Adipocyte (in vitro differentiated cells): ENCODE data around the gene SMIM24.

Source experiments
- DNase-seq: peaks from one replicate; pipeline ENCODE4 v3.0.0-alpha.2; 2015; ENCODE audit warnings: low read depth
- H3K27me3 ChIP-seq: replicated peaks from 2 replicates; pipeline ENCODE4 v1.7.0; 2013; ENCODE audit warnings: mild to moderate bottlenecking, low read length, moderate library complexity; ENCODE audit not compliant: control insufficient read depth, insufficient read depth
- H3K36me3 ChIP-seq: 2 replicates; pipeline ENCODE4 v1.7.0; 2013; ENCODE audit warnings: low read length, mild to moderate bottlenecking, moderate library complexity; ENCODE audit not compliant: control insufficient read depth, insufficient read depth, severe bottlenecking
- H3K4me1 ChIP-seq: 2 replicates; pipeline ENCODE4 v1.7.0; 2013; ENCODE audit warnings: mild to moderate bottlenecking, low read length, moderate library complexity; ENCODE audit not compliant: control insufficient read depth, insufficient read depth
- H3K4me3 ChIP-seq: 2 replicates; pipeline ENCODE4 v1.7.0; 2013; ENCODE audit warnings: mild to moderate bottlenecking, low read length, moderate library complexity
- H3K9ac ChIP-seq: 2 replicates; pipeline ENCODE4 v1.7.0; 2013; ENCODE audit warnings: mild to moderate bottlenecking, low read length, moderate library complexity
- H3K9me3 ChIP-seq: 2 replicates; pipeline ENCODE4 v1.7.0; 2013; ENCODE audit warnings: mild to moderate bottlenecking, low read length, moderate library complexity; ENCODE audit not compliant: control insufficient read depth

Gene SMIM24

DNA sequence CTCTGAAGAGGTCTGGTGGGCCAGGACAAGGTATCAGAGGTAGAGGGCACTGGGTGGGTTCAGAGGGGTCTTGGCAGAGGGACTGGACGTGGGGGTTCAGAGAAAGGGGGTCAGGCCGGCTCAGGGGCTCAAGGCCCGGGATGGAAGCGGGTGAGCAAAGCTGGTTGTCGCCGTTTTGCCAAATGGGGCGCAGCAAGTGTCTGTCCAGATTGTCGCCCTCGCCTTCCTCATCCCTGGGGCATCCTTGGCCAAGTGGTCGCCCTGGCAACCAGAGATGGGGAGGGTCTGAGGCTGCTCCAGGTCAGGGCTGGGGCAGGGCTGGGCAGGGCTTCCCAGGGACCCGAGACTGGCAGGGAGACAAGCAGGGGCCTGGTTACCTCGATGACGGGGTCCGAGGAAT is 13.3 kb upstream of the SMIM24 start:
- H3K9me3 ChIP-seq = no peaks in the 10 kb centered on the region
- DNase-seq = no peak
- H3K27me3 ChIP-seq = no peaks in the 10 kb centered on the region
- H3K4me1 ChIP-seq = no peaks in the 10 kb centered on the region
- peaks cover 18% of the 10 kb centered on the region for H3K36me3 ChIP-seq
- no peak overlapping the region for H3K9ac ChIP-seq
- no peak overlapping the region for H3K4me3 ChIP-seq

DNA sequence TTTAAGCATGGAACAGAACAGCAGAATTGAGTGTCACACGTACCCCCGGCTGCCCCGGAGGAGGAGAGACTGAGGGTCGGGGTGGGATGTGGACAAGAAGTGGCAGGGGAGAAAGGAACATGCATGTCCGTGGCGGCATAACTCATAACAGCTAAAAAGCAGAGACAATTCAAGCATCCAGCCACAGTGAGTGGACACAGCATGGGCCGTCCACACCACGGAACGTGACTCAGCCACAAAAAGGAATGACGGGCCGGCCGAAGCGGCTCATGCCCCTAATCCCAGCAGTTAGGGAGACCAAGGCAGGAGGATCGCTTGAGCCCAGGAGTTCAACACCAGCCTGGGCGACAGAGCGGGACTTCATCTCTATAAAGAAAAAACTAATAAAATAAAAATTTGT is 12.6 kb upstream of the SMIM24 start:
- Histone ChIP-seq H3K9ac (no peak overlapping the region), H3K9me3 (no peaks in the 10 kb centered on the region), H3K4me3 (no peak overlapping the region), H3K4me1 (no peaks in the 10 kb centered on the region), H3K36me3 (peaks cover 18% of the 10 kb centered on the region), H3K27me3 (no peaks in the 10 kb centered on the region)
- DNase-seq = no peak

DNA sequence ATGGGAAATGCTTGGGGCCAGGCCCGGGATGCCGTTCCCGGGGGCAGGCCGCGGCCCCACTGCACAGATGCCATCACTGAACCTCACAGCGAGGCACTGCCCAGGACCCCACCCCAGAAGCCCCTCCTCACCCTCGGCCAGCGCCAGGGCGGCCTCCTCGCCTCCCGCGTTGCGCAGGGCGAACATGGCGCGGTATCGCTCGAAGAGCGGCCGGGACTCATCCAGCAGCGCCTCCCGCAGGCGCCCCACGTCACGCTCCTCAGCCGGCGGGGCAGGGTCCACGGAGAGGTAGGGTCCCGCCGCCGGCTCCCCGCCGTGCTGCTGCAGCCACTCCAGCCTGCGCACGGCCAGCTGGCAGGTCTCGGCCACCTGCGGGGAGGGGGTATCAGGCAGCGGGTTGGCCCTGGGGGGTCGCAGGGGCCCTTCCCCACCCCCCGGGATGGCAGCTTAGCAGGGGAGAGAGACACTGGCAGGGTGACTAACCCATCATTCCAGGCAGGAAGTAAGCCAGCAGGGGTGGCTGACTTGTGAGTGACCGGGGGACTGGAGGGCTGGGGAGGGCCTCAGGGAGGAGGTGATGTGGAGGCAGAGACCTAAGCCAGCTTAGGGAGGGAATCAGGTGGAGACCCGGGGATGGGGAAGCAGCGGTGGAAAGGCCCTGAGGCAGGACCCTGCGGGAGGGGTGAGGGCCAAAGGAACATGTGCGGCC is 12.0 kb upstream of the SMIM24 start:
- no peak for DNase-seq
- Histone ChIP-seq H3K9ac (no peak overlapping the region), H3K27me3 (no peaks in the 10 kb centered on the region), H3K9me3 (no peaks in the 10 kb centered on the region), H3K4me3 (no peak overlapping the region), H3K36me3 (peaks cover 18% of the 10 kb centered on the region), H3K4me1 (no peaks in the 10 kb centered on the region)

DNA sequence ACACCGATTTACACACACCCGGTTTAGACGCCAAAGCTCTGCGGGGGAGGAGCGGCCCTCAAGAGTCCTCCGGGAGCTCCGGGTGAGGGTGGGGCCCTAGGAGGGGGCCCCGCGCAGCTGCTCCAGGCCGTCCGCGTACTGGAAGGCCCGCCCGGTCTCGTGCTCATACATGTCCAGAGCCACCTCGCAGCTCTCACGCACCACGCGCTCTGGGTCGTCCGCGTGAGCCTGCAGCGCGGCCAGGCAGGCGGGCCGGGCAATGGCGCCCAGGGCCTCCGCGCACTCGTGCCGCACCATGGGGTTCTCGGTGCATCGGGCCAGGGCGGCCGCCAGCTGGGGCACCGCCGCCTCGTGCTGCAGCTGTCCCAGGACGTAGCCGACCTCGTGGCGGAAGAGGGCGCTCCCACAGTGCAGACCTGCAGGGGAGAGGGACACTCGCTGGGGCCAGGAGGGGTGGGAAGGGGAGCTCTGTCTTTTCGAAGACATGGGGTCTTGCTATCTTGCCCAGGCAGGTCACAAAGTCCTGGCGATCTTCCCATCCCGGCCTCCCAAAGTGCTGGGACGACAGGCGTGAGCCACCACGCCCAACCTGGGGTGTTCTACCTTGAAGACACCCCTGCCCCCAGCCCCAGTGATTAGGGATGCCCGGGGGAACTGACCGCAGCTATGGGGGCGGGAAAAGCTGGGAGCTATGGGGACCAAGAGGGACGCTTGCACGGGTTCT is 11.2 kb upstream of the SMIM24 start:
- Histone ChIP-seq H3K36me3 (peaks cover 18% of the 10 kb centered on the region), H3K4me3 (no peak overlapping the region), H3K27me3 (no peaks in the 10 kb centered on the region), H3K9me3 (no peaks in the 10 kb centered on the region), H3K4me1 (no peaks in the 10 kb centered on the region), H3K9ac (no peak overlapping the region)
- DNase-seq = no peak

DNA sequence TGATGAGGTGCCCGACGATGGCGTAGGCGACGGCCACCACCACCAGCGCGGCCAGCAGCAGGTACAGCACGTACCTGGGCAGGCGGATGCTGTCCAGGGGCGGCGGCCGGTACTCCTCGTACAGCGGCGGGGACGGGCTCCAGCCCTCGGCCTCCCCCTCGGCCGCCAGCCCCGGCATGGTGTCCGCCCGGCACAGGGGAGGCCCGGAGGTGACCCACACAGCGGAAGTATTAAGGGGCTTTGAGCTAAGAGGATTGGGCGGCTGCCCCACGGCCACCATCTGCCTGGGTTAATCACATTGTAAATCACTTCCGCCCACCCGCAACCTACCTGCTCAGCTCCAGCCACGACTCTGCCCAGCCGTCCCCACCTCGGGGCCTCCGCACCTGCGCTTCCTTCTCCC is 2.9 kb upstream of the SMIM24 start, which contains the start of gene SMIM44:
SMIM44 (minus strand) TSS at position 216 of the 403 bp plus-strand sequence; CDS start at position 178, 38 bp downstream.
- Histone ChIP-seq H3K4me3 (no peak within 1 kb of the TSS), H3K9me3 (no peaks in the 10 kb centered on the region), H3K36me3 (no peaks in the 10 kb centered on the region), H3K9ac (no peak within 1 kb of the TSS), H3K4me1 (no peaks in the 10 kb centered on the region), H3K27me3 (peaks cover 38% of the 10 kb centered on the region)
- DNase-seq = no peak

DNA sequence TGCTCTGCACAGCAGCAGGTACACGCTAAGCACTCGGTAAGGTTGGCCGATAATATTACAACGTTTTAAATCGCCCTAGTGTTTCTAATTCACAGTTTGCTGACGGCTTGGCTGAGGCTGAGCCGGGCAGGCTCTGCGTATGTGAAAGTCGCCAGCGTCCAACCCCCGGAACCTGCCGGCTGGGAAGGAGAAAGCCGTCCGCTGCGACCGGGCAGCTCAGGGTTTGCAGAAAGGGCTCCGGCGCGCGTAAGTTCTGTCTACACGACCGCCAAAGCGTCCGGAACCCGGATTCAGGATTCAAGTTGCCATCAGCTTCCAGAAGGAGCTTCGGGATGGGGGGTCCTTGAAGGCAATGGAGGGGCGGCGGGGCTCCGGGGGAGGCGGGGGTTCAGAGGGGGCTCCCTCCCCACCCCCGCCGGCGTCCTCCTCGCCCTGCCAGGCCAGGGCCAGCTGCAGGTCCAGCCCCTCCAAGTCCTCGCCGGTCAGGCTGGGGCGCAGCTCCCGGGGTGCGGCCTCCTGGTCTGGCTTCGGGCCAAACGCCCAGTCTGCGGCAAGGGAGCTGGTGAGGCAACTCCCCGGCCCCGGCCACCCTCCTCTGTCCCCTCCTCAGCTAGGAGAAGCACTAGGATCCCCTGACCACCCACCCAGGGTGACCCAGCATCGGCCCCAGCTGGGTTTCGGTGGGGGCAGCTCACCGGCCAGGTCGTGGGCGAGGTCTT is 2.3 kb upstream of the SMIM24 start:
- H3K4me1 ChIP-seq = no peaks in the 10 kb centered on the region

DNA sequence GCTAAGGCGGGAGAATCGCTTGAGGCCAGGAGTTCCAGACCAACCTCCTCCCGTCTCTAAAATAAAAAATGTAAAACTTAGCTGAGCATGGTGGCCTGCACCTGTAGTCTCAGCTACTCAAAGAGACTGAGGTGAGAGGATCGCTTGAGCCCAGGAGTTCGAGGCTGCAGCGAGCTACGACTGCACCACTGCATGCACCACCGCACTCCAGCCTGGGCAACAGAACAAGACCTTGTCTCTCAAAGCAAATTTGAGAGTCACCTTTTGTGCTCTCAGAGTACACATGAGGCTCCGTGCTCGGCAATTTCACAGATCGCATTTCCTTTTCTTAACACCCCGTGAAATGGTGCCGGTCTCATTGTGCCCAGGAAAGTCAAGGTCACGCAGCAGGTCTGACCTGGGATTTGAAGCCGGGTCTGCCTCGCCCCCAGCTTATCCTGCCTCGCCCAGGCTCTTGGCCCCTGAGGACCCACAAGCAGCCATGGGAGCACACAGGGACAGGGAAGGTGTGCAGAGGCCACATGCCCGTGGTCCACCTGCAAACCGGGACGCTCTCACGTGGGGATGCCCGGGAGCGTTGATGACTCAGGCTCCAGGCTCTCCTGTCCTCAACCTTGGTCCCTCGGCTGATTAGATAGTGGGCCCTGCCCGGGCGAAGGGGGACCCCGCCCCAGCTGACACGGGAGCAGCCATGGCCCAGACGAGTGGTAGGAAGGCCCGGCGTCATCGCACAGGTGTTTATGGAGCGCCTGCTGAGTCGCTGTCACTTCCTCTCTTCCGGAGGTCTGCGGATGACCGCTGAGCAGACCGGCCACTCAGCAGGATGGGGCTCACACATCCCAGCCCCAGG is 1.1 kb upstream of the SMIM24 start:
- no peaks in the 10 kb centered on the region for H3K9me3 ChIP-seq
- H3K27me3 ChIP-seq = peaks cover 44% of the 10 kb centered on the region
- DNase-seq = no peak
- H3K36me3 ChIP-seq = no peaks in the 10 kb centered on the region
- H3K9ac ChIP-seq = no peak overlapping the region
- H3K4me3 ChIP-seq = no peak overlapping the region
- H3K4me1 ChIP-seq = no peaks in the 10 kb centered on the region

More for the DNA sequence above, 2.3 kb upstream of the SMIM24 start:
- Histone ChIP-seq H3K27me3 (peaks cover 44% of the 10 kb centered on the region), H3K9me3 (no peaks in the 10 kb centered on the region), H3K9ac (no peak overlapping the region), H3K4me3 (no peak overlapping the region), H3K36me3 (no peaks in the 10 kb centered on the region)
- DNase-seq = no peak

DNA sequence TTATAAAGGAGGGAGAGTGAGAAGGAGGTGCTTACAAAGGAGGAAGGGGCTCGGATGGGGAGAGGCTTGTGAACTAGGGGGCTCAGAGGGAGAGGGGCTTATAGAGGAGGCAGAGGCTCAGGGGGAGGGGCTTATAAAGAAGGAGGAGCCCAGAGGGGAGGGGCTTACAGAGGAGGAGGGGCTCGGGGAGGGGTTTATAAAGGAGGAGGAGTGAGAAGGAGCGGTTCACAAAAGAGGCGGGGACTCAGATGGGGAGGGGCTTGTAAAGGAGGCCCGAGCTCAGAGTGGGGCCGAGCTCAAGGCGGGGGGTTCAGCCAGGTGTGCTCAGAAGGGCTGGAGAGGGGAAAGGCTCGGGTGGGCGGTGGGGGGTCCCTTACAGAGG is 500 bp downstream of the SMIM24 start:
- Histone ChIP-seq H3K9me3 (no peaks in the 10 kb centered on the region), H3K4me3 (no peak overlapping the region), H3K4me1 (no peaks in the 10 kb centered on the region), H3K9ac (no peak overlapping the region), H3K36me3 (no peaks in the 10 kb centered on the region), H3K27me3 (peaks cover 44% of the 10 kb centered on the region)
- DNase-seq = no peak

DNA sequence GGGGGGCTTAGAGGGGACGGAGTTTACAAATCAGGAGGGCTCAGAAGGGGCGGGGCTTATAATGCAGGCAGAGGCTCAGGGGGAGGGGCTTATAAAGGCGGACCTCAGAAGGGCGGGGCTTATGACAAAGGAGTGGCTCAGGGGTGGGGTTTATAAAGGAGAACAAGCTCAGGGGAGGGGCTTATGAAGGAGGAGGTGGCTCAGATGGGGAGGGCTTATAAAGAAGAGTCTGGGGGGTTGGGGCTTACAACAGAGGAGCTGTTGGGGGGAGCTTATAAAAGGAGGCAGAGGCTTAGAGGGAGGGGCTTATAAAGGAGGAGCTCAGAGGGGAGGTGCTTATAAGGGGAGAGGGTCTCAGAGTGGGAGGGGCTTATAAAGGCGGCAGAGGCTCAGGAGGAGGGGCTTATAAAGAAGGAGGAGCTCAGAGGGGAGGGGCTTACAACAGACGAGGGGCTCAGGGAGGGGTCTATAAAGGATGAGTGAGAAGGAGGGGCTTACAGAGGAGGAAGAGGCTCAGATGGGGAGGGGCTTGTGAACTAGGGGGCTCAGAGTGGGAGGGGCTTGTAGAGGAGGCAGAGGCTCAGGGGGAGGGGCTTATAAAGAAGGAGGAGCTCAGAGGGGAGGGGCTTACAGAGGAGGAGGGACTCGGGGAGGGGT is 1.0 kb downstream of the SMIM24 start:
- DNase-seq = peak; percentile 39
- no peaks in the 10 kb centered on the region for H3K9me3 ChIP-seq
- no peak overlapping the region for H3K9ac ChIP-seq
- H3K4me1 ChIP-seq = no peaks in the 10 kb centered on the region
- H3K36me3 ChIP-seq = no peaks in the 10 kb centered on the region
- peaks cover 40% of the 10 kb centered on the region for H3K27me3 ChIP-seq
- no peak overlapping the region for H3K4me3 ChIP-seq

DNA sequence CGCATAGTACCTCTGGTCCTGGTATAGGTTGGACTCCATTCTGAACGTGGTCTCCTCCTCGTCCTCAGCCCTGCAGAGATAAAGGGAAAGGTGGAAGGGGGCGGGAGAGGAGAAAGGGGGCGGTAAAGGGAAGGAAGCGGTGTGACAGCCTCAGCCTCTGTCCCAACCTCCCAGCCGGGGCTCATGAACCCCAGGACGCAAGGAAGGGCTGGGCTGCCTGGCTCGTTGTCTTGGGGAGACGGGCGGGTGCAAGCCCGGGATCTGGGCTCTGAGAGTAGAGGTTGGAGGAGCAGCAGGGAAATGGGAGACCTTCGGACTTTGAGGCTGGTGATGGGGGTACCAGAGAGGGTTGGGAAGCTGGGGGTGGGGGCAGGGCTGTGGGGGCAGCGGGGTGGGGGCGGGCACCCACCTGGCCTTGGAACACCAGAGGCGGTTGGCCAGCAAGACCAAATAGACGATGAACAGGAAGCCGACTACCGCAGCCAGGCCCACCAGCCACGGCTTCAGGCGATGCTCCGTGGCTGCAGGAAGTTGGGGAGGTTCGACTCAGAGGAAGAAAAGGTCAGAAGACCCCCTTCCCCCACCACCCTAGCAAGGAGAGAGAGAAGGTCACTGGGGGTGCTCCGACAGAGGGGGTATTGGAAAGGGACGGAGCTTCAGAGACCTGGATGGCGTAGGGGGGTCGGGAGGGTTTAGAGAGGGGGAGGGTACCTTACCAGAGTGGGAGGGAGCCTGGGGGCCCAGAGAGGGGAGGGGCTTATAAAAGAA is 1.7 kb downstream of the SMIM24 start:
- Histone ChIP-seq H3K4me3 (no peak overlapping the region), H3K27me3 (peaks cover 39% of the 10 kb centered on the region), H3K9ac (no peak overlapping the region), H3K4me1 (no peaks in the 10 kb centered on the region), H3K36me3 (no peaks in the 10 kb centered on the region), H3K9me3 (no peaks in the 10 kb centered on the region)
- DNase-seq = no peak
